GM19455 (cell line): ENCODE measurements around the gene IDUA.

Experiments used
- ATAC-seq: cut with Tn5 transposase; IDR thresholded peaks from one replicate; pipeline ENCODE4 v1.9.1; 2021; ENCODE audit not compliant: unreplicated experiment

IDUA gene

GRCh38 chr4:1027915-1028238 lies 41.0 kb downstream of the IDUA start:
- ATAC-seq = no peak

GRCh38 chr4:1028574-1029220 lies 41.9 kb downstream of the IDUA start:
- ATAC-seq = no peak

GRCh38 chr4:1029529-1029928 lies 42.7 kb downstream of the IDUA start:
- no peak for ATAC-seq

- no peak for ATAC-seq
Measured at GRCh38 chr4:1030031-1030430, 43.2 kb downstream of the IDUA start.

GRCh38 chr4:1030559-1030958 lies 43.7 kb downstream of the IDUA start:
- ATAC-seq = no peak

GRCh38 chr4:1031346-1031745 lies 44.5 kb downstream of the IDUA start:
- ATAC-seq = no peak

GRCh38 chr4:1031956-1032795 lies 45.3 kb downstream of the IDUA start:
- no peak for ATAC-seq

GRCh38 chr4:1032861-1033260 lies 46.0 kb downstream of the IDUA start:
- no peak for ATAC-seq

- no peak for ATAC-seq
Measured at GRCh38 chr4:1033840-1034551, 47.2 kb downstream of the IDUA start.

- no peak for ATAC-seq
Measured at GRCh38 chr4:1035510-1035909, 48.7 kb downstream of the IDUA start.

- no peak for ATAC-seq
Measured at GRCh38 chr4:1036095-1036494, 49.3 kb downstream of the IDUA start.

- ATAC-seq = no peak
Measured at GRCh38 chr4:1036976-1037810, 50.3 kb downstream of the IDUA start.

- no peak for ATAC-seq
Measured at GRCh38 chr4:1038948-1039492, 52.2 kb downstream of the IDUA start.

GRCh38 chr4:1039493-1040343 lies 52.9 kb downstream of the IDUA start:
- ATAC-seq = no peak

- no peak for ATAC-seq
Measured at GRCh38 chr4:1040344-1041146, 53.7 kb downstream of the IDUA start.

GRCh38 chr4:1041147-1041935 lies 54.5 kb downstream of the IDUA start:
- no peak for ATAC-seq

GRCh38 chr4:1041936-1042330 lies 55.1 kb downstream of the IDUA start:
- ATAC-seq = no peak

GRCh38 chr4:1042352-1043055 lies 55.7 kb downstream of the IDUA start:
- no peak for ATAC-seq
